ENCODE results near the gene KPNA6. TPM values are rescaled to one million over a fixed set of nuclear protein-coding genes. Genes with fewer than 3 reads are reported as not detected.
"Not testable (repeated sequence)": the region's sequence is repeated elsewhere in the genome, so short reads cannot be mapped to it uniquely, and the experiment has no call there.

Gene KPNA6
- total RNA-seq, 3 donors from 2014 or later: 35.5 to 53.1 (median 40.6) TPM

- no peaks in the 10 kb centered on the region for H3K9me3 ChIP-seq
- H3K4me3 ChIP-seq: no peak overlapping the region
- no peak for TF ChIP-seq CTCF (IDR thresholded peaks at IDR 0.05)
- TF ChIP-seq POLR2AphosphoS5 (IDR thresholded peaks at IDR 0.05): no peak
- no peak for TF ChIP-seq POLR2A (IDR thresholded peaks at IDR 0.05)
- no peak overlapping the region for H3K27ac ChIP-seq
- no peaks in the 10 kb centered on the region for H3K27me3 ChIP-seq
- DNase-seq (ENCODE audit: low spot score in 2 of 2): no peak
- no peaks in the 10 kb centered on the region for H3K4me1 ChIP-seq
- intact Hi-C loops (cut with DNase I; ENCODE audit: low total_unique reads): no loop called here
- peaks cover 15% of the 10 kb centered on the region for H3K36me3 ChIP-seq
Observed at GRCh38 chr1:32159189-32159588, 51.3 kb downstream of the KPNA6 start.

GRCh38 chr1:32163405-32163804 is 55.5 kb downstream of the KPNA6 start:
- H3K4me1 ChIP-seq: no peaks in the 10 kb centered on the region
- H3K9me3 ChIP-seq: no peaks in the 10 kb centered on the region
- no peaks in the 10 kb centered on the region for H3K27me3 ChIP-seq
- intact Hi-C loops (cut with DNase I; ENCODE audit: low total_unique reads): no loop called here
- DNase-seq (ENCODE audit: low spot score in 2 of 2): no peak
- no peak overlapping the region for H3K4me3 ChIP-seq
- TF ChIP-seq POLR2AphosphoS5 (IDR thresholded peaks at IDR 0.05): no peak
- no peak for TF ChIP-seq CTCF (IDR thresholded peaks at IDR 0.05)
- no peak for TF ChIP-seq POLR2A (IDR thresholded peaks at IDR 0.05)
- H3K27ac ChIP-seq: no peak overlapping the region
- peaks cover 7% of the 10 kb centered on the region for H3K36me3 ChIP-seq

- DNase-seq (ENCODE audit: low spot score in 2 of 2); H3K4me1 ChIP-seq; H3K36me3 ChIP-seq; H3K4me3 ChIP-seq; H3K9me3 ChIP-seq; H3K27me3 ChIP-seq; intact Hi-C loops (cut with DNase I; ENCODE audit: low total_unique reads); H3K27ac ChIP-seq: not testable (repeated sequence)
Observed at GRCh38 chr1:32165633-32166032, 57.8 kb downstream of the KPNA6 start.

- peaks cover 22% of the 10 kb centered on the region for H3K36me3 ChIP-seq
- no peak overlapping the region for H3K27ac ChIP-seq
Observed at GRCh38 chr1:32170991-32171390, 63.1 kb downstream of the KPNA6 start.

GRCh38 chr1:32172621-32173245 is 64.9 kb downstream of the KPNA6 start:
- no peak overlapping the region for H3K27ac ChIP-seq
- intact Hi-C loops (cut with DNase I; ENCODE audit: low total_unique reads): no loop called here
- H3K36me3 ChIP-seq: peaks cover 15% of the 10 kb centered on the region

More at GRCh38 chr1:32170991-32171390, 63.1 kb downstream of the KPNA6 start:
- DNase-seq (ENCODE audit: low spot score in 2 of 2): no peak
- Histone ChIP-seq H3K4me1 (no peaks in the 10 kb centered on the region), H3K9me3 (no peaks in the 10 kb centered on the region), H3K27me3 (no peaks in the 10 kb centered on the region), H3K4me3 (no peak overlapping the region)
- TF ChIP-seq POLR2A (IDR thresholded peaks at IDR 0.05): no peak
- TF ChIP-seq POLR2AphosphoS5 (IDR thresholded peaks at IDR 0.05): no peak
- no peak for TF ChIP-seq CTCF (IDR thresholded peaks at IDR 0.05)
- intact Hi-C loops (cut with DNase I; ENCODE audit: low total_unique reads): no loop called here

More at GRCh38 chr1:32172621-32173245, 64.9 kb downstream of the KPNA6 start:
- TF ChIP-seq POLR2A (IDR thresholded peaks at IDR 0.05): no peak
- TF ChIP-seq CTCF (IDR thresholded peaks at IDR 0.05): no peak
- no peak for TF ChIP-seq POLR2AphosphoS5 (IDR thresholded peaks at IDR 0.05)
- H3K4me1 ChIP-seq: no peaks in the 10 kb centered on the region
- no peak for DNase-seq (ENCODE audit: low spot score in 2 of 2)
- no peaks in the 10 kb centered on the region for H3K27me3 ChIP-seq
- H3K9me3 ChIP-seq: no peaks in the 10 kb centered on the region
- H3K4me3 ChIP-seq: no peak overlapping the region

Data from breast epithelium (tissue), 4 donors.